Measurements from ENCODE around the gene OR2AP1.

The OR2AP1 gene

DNA sequence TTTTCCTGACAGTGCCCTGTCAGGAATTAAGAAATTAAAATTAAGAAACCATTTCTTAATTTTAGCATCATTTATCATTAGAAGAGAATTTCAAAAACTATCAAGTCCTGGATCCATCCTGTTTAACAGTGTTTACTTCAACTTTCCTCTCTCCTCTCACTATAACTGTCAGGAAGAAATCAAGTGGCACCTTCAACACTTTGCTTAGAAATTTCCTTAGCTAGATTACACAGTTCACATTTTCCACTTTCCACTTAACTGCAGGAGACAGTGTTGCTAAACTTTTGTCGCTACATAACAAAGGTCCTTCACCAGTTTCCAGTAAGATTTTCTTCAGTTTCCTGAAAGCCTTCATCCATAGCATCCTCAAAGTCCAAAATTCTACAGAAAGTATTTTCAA is 42.5 kb downstream of the OR2AP1 start:
- intact Hi-C loops (cut with DNase I; ENCODE audit: low total_unique reads), result loop anchor here (5.0 kb wide), 1 partner anchor 422 kb away; no protein-coding TSS in a partner anchor
- no peak overlapping the region for H3K27ac ChIP-seq
- TF ChIP-seq CTCF (IDR thresholded peaks at IDR 0.05), result no peak
- H3K4me3 ChIP-seq, result no peak overlapping the region
- peaks cover 0 to 4% (median 2%) of the 10 kb centered on the region in 4 donors for H3K4me1 ChIP-seq
- H3K27me3 ChIP-seq, result no peaks in the 10 kb centered on the region
- H3K36me3 ChIP-seq, result no peaks in the 10 kb centered on the region
- H3K9me3 ChIP-seq, result peaks cover 0 to 26% (median 16%) of the 10 kb centered on the region in 3 donors
- no peak for DNase-seq

- DNase-seq, result no peak
- intact Hi-C loops (cut with DNase I; ENCODE audit: low total_unique reads), result loop anchor here (5.0 kb wide), 1 partner anchor 427 kb away; no protein-coding TSS in a partner anchor
- no peak overlapping the region for H3K4me3 ChIP-seq
- no peaks in the 10 kb centered on the region for H3K36me3 ChIP-seq
- TF ChIP-seq CTCF (IDR thresholded peaks at IDR 0.05), result peak; percentile 76 to 89
- H3K27me3 ChIP-seq, result no peaks in the 10 kb centered on the region
- peaks cover 0 to 22% (median 16%) of the 10 kb centered on the region in 3 donors for H3K9me3 ChIP-seq
- H3K27ac ChIP-seq, result no peak overlapping the region
- peaks cover 0 to 6% (median 3%) of the 10 kb centered on the region in 4 donors for H3K4me1 ChIP-seq
Measured at GRCh38 chr12:55619354-55620138, 47.3 kb downstream of the OR2AP1 start.

- DNase-seq, result no peak
- Histone ChIP-seq H3K9me3 (no peaks in the 10 kb centered on the region), H3K36me3 (no peaks in the 10 kb centered on the region), H3K27ac (no peak overlapping the region), H3K4me3 (no peak overlapping the region), H3K4me1 (peaks cover 0 to 6% (median 3%) of the 10 kb centered on the region in 4 donors), H3K27me3 (no peaks in the 10 kb centered on the region)
- intact Hi-C loops (cut with DNase I; ENCODE audit: low total_unique reads), result no loop called here
- TF ChIP-seq CTCF (IDR thresholded peaks at IDR 0.05), result no peak
Measured at GRCh38 chr12:55624056-55624455, 51.8 kb downstream of the OR2AP1 start.

Data from tibial artery (tissue), 4 donors.